Caco-2 (cell line): ENCODE data around the gene NANOS3. TPM values are rescaled to one million over a fixed set of nuclear protein-coding genes. Genes with fewer than 3 reads are reported as not detected.

Experiments used
- BruUV-seq: library from RNA; stranded (reverse); fragments of 400-500 nt; replicated peaks from 2 replicates; lab custom pipeline; 2021; lab: Mats Ljungman, UMichigan
- CTCF ChIA-PET: fragments of 300-600 bp; sonication (Branson Sonifier 250); formaldehyde crosslinking; loops from one replicate; lab custom pipeline; 2022; ENCODE audit warnings: antibody characterized with exemption; lab: Charles Lee
- POLR2A ChIA-PET: fragments of 300-600 bp; sonication (Branson Sonifier 250); formaldehyde crosslinking; loops from one replicate; lab custom pipeline; 2022; ENCODE audit warnings: antibody characterized with exemption; lab: Charles Lee
- DNase-seq, 2 experiments: peaks; one replicate each; pipeline versions ENCODE4 v3.0.0 to v3.0.0-alpha.2; 2020 to 2022
- H3K27me3 ChIP-seq: replicated peaks from 2 replicates; pipeline ENCODE4 v1.6.0; 2011; ENCODE audit warnings: low read length; ENCODE audit not compliant: control insufficient read depth, insufficient read depth
- H3K36me3 ChIP-seq: 2 replicates; pipeline ENCODE4 v1.5.1; 2011; ENCODE audit warnings: low read length; ENCODE audit not compliant: control insufficient read depth, insufficient read depth
- H3K4me1 ChIP-seq: fragments of 250-450 bp; sonication (Bioruptor Pico); 2 replicates; pipeline ENCODE4 v1.5.1; 2020; ENCODE audit warnings: mild to moderate bottlenecking
- H3K4me3 ChIP-seq: 2 replicates; pipeline ENCODE4 v1.5.1; 2011; ENCODE audit warnings: low read depth, mild to moderate bottlenecking, control low read depth, low read length
- H3K9me3 ChIP-seq: fragments of 250-450 bp; sonication (Bioruptor Pico); 2 replicates; pipeline ENCODE4 v1.5.1; 2020; ENCODE audit warnings: mild to moderate bottlenecking, moderate library complexity
- H3K27ac Mint-ChIP-seq: one replicate; pipeline ENCODE4 v1.8.0; 2022; ENCODE audit warnings: mixed read lengths; ENCODE audit not compliant: unreplicated experiment
- H3K27me3 Mint-ChIP-seq: one replicate; pipeline ENCODE4 v1.8.0; 2022; ENCODE audit warnings: mixed read lengths; ENCODE audit not compliant: insufficient read depth, unreplicated experiment
- H3K36me3 Mint-ChIP-seq: one replicate; pipeline ENCODE4 v1.8.0; 2022; ENCODE audit warnings: mild to moderate bottlenecking, mixed read lengths; ENCODE audit not compliant: insufficient read depth, unreplicated experiment
- H3K4me1 Mint-ChIP-seq: one replicate; pipeline ENCODE4 v1.8.0; 2022; ENCODE audit warnings: low read depth, mixed read lengths; ENCODE audit not compliant: unreplicated experiment
- H3K4me3 Mint-ChIP-seq: one replicate; pipeline ENCODE4 v1.8.0; 2022; ENCODE audit warnings: mild to moderate bottlenecking, moderate library complexity, mixed read lengths; ENCODE audit not compliant: unreplicated experiment
- H3K9me3 Mint-ChIP-seq: one replicate; pipeline ENCODE4 v1.8.0; 2022; ENCODE audit warnings: mixed read lengths; ENCODE audit not compliant: unreplicated experiment
- CTCF ChIP-seq, 2 experiments: fragments of 200-600 bp in 1 of 2; IDR thresholded peaks; 1 replicate in 1 of 2; 2 replicates in 1 of 2; pipeline versions ENCODE4 v1.5.1 to v1.8.0; 2011 to 2022; ENCODE audit warnings: antibody characterized with exemption in 1 of 2, control low read depth in 1 of 2, inconsistent platforms in 1 of 2, low read depth in 1 of 2, low read length in 1 of 2, mild to moderate bottlenecking in 1 of 2, moderate library complexity in 1 of 2; ENCODE audit not compliant: insufficient read depth in 1 of 2, severe bottlenecking in 1 of 2, unreplicated experiment in 1 of 2
- intact Hi-C: fragments of 100-400 bp; cut with micrococcal nuclease; formaldehyde crosslinking; loops from one replicate; pipeline ENCODE4 v1.10.0; 2022; ENCODE audit not compliant: unreplicated experiment
- total RNA-seq: library from RNA; stranded (reverse); gene quantifications from 2 replicates; pipeline ENCODE4 v1.2.3, GENCODE V29; 2022

NANOS3 gene
- total RNA-seq, 1 experiment from 2014 or later, result not detected

GRCh38 chr19:13833330-13834243 is 43.3 kb upstream of the NANOS3 start:
- Histone ChIP-seq H3K4me3 (peak overlapping the region; percentile 35), H3K36me3 (no peaks in the 10 kb centered on the region; the same call in 1 of the 2 replicates), H3K9me3 (no peaks in the 10 kb centered on the region), H3K27me3 (no peaks in the 10 kb centered on the region), H3K4me1 (peaks cover 5% of the 10 kb centered on the region; the same call in 1 of the 2 replicates)
- intact Hi-C loops, result no loop called here
- Mint-ChIP-seq H3K9me3 (no peaks in the 10 kb centered on the region), H3K36me3 (peaks cover 44% of the 10 kb centered on the region), H3K27ac (peak overlapping the region; percentile 81), H3K4me1 (no peaks in the 10 kb centered on the region), H3K27me3 (no peaks in the 10 kb centered on the region), H3K4me3 (peak overlapping the region; percentile 69)
- CTCF ChIA-PET, result interaction anchor here (1.0 kb wide), 1 partner anchor 29 kb away, joined by 3 read pairs; no protein-coding TSS in a partner anchor
- peak; percentile 28 to 74 for TF ChIP-seq CTCF (IDR thresholded peaks at IDR 0.05; ENCODE audit: insufficient read depth in 1 of 2, low read depth in 1 of 2, low read length in 1 of 2, severe bottlenecking in 1 of 2, unreplicated experiment in 1 of 2)
- POLR2A ChIA-PET, result no interaction called here
- peak; percentile 85 to 92 for DNase-seq
- no TSS peak for BruUV-seq

- DNase-seq, result no peak
- no peaks in the 10 kb centered on the region for H3K27me3 Mint-ChIP-seq
- intact Hi-C loops, result no loop called here
- ChIA-PET POLR2A (no interaction called here), CTCF (interaction anchor here (0.6 to 1.0 kb wide), 2 partner anchors 28 to 87 kb away, joined by 3 read pairs; a partner anchor contains a TSS)
- H3K4me3 Mint-ChIP-seq, result peak overlapping the region; percentile 69
- Histone ChIP-seq H3K27me3 (no peaks in the 10 kb centered on the region), H3K36me3 (no peaks in the 10 kb centered on the region; the same call in 1 of the 2 replicates), H3K9me3 (no peaks in the 10 kb centered on the region), H3K4me3 (no peak overlapping the region), H3K4me1 (peaks cover 5% of the 10 kb centered on the region; the same call in 1 of the 2 replicates)
- H3K36me3 Mint-ChIP-seq, result peaks cover 45% of the 10 kb centered on the region
- BruUV-seq, result no TSS peak
- no peak for TF ChIP-seq CTCF (IDR thresholded peaks at IDR 0.05; ENCODE audit: insufficient read depth in 1 of 2, low read depth in 1 of 2, low read length in 1 of 2, severe bottlenecking in 1 of 2, unreplicated experiment in 1 of 2)
- peak overlapping the region; percentile 81 for H3K27ac Mint-ChIP-seq
- H3K9me3 Mint-ChIP-seq, result no peaks in the 10 kb centered on the region
- no peaks in the 10 kb centered on the region for H3K4me1 Mint-ChIP-seq
These were observed 42.5 kb upstream of the NANOS3 start for GRCh38 chr19:13834244-13835069.
